Hepatic stellate cell (primary cell): Measurements from ENCODE around the gene GRID1.
"Not testable (repeated sequence)": the region's sequence is repeated elsewhere in the genome, so short reads cannot be mapped to it uniquely, and the experiment has no call there.

Source experiments
- DNase-seq: peaks from one replicate; pipeline ENCODE4 v3.0.0; 2011; ENCODE audit warnings: low spot score

GRID1 gene

DNA sequence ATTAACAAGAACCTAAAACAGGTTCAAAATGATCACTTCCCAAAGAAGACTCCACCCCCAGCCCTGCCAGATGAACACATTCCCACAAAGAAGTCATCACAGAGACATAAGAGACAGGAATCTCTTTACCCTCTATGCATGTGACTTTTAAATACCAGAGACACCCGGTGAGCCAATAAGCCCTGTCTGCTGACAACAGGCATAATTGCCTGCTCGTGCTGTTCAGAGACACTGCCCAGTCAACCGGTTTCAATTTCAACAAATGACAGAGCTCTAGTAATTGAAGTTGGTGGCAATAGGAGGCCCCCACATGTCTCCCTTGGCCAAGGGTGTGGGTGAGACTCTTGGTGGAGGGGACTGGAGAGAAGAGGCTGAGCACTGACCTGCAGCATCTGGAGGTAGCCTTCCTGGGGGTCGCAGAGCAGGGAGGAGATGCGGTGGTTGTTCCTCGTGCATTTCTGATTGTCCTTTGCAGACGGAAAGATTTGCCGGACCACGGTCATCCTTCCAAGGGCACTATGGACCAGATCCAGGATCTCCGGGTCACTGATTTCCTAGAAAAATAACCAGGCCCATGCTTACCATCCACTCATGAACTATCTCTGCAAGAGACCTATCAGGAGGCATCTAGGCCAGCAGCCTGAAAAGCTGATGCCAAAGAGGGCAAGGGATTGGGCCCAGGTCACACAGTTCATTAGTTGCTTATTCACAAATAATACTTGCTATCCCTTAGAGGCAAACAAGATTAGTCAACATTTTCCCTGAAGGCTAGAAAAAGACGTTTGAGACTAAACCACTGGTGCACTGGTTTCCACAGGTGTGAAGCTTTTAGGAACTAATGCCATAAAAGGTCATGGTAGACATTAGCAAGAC lies 497.7 kb downstream of the GRID1 start:
- DNase-seq = no peak

DNA sequence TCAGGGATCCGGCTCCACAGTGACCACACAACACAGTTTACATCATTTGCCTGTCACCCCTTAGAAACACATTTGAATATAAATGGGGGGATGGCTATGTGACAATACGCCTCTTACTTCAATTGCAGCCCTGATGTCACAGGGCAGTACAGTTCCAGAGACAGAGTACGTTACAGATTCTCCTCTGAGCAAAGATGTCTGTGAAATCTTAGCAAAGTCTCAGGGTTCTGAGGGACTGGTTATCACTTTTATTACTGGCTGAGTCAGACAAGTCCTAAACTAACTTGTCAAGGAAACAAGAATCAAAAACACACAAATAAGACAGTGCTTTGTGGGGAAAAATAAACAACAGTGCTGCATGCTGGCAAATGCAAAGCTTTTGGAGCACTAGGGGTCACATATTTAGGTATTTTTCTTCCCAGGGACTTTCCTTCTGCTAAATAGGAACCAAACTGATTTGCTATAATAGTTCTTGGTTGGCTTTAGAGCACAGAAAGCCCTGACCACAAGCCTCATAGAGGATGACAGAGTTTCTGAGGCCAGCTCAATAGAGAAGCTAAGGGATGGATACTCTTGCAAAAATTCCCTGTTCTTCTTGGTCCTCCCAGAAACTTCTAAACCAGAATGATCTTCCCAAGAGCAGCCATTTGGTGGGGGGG lies 501.6 kb downstream of the GRID1 start:
- no peak for DNase-seq

DNA sequence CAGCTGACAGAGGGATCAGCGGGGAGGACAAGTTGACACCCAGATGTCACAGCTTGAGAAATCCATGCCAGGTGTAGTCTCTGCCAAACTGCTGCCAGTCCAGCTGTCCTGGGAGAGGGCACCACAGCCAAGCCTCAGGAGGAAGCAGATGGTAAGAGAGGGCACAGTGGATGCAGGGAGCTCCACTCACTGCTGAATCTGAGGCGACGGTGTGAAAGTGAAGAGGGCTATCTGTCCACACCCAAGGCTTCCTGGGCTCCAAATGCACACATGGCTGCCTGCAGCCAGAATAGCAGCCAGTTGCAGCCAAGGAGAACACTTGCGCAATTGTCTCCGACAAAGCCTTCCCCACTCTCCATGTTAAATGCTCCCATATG lies 502.4 kb downstream of the GRID1 start:
- no peak for DNase-seq

DNA sequence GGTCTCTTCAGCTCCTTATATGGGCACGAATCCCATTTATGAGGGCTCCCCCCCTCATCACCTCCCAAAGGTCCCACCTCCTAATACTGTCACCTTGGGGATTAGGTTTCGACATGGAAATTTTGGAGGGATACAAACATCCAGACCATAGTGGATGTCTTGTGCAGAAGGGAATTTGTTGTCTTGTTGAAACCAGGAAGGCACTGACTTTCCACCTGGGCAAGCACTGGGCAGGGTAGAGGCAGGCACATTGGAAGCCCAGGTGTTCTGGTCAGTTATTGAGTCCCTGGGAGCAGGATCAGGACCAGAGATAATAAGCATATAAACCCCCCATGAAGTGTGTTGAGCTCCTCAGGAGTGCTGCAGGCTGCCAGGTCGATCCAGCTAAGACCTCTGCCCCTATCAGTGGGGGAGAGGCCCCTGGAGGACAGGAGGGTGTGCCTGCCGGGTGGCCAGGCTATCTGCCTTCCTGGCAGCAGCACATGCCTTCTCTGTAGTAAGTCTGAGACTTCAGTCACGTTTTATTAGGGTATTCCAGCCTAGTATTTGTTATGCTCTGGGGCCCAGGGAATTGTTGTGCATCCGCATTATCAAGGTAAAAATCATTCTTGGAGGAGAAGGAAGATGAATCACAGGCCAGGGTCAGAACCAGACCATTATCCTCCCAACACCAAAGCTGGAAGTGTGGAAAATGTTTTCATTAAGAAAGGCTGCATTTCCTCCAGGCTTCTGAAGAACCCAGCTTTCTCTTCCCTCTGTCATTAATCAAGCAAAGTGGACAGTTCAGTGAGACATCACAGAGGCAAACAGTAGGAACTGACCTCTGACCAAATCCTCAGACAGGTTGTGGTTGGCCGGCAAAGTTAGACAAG lies 503.1 kb downstream of the GRID1 start:
- DNase-seq = no peak

DNA sequence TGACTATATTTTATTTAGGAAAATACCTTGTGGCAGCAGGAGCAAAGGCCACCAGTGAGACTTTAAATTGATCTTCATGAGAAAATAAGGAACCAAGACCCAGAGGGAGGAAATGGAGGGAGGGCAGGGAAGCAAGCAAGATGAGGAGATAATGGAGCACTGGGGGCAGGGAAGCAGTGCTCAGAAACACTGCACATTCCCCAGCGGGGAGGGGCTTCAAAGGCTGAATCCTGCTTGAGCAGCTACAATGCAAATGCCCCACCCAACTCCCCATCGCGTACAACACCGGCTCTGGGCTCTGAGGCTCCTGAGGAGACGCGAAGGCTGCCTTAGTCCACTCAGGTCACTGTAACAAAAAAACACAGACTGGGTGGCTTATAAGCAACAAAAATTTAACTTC lies 503.8 kb downstream of the GRID1 start:
- DNase-seq = no peak

DNA sequence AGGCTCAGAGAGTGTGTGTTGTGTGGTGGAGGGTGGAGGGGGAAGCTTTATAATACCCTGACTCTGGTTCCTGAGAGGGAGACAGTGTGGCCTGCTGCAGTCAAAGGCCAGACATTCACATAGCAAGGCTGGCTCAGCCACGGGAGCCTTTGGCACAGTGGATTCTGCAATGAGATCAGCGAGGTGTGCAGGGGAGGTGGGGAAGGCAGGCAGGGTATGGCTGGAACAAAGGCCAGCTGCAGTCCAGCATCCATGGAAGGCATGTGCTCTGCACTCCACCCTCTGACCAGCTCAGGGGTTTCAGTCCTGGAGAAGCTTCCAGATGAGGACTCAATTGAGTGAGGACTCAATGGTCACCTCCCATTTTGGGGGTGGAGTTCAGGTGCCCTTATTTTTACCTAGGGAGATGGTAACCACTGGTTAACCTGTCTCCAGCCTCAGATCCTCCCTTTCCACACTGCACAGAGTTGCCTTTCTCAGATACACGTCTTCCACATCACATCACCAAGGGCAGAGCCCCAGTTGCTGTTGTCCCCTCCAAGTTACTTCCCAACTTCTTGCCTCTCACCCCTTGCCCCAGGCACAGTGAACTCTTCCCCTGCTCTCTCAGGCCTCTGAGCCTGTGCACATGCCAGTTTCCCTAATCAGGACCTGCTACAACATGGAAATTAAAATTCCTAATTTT lies 504.9 kb downstream of the GRID1 start:
- no peak for DNase-seq

DNA sequence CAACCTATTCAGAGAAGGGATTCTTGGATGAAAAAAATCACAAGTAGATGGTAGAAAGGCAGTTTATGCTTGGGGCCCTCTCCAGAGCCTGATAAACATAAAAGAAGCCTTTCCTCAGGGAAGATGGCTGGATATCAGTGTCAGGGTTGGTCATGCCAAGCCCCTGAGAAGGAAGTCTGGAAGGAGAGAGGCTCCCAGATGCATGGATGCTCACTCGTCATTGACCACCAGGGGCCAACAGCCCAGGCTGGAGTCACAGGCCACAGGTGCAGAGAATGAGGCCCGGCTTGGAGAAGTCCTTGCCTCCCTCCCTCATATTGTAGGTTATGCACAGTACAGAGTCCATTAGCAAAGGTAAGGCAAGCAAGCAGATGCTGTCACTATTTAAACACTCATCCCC lies 506.7 kb downstream of the GRID1 start:
- no peak for DNase-seq

DNA sequence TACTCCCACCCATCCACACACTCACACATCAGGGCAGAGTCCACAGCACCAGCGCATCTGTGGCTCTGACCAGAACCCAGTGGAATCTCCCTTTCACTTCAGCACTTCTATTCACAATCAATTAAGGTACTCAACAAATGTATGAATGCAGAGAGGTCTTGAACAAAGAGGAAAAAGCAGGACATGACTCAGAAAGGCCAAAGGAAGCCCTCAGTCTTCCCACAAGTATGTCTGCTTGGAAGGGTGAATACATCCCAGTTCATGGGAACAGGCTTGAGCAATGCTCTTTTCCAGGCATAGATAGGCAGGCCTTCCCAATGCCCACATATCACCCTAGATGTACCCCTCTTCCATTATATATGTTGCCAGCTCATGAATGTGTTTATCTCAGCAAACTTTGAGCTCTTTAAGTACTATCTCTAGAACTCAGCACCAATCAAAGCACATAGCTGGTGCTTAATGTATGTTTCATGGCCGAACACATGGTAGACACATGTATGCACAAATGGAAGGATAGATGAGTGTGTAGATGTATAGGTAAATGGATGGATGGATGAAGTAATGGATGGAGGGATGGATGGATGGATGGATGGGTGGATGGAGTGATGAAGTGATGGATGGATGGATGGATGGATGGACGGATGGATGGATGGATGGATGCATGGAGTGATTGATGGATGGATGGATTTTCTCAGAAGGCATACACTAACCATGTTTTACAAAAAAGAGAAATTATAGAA lies 507.6 kb downstream of the GRID1 start:
- no peak for DNase-seq

DNA sequence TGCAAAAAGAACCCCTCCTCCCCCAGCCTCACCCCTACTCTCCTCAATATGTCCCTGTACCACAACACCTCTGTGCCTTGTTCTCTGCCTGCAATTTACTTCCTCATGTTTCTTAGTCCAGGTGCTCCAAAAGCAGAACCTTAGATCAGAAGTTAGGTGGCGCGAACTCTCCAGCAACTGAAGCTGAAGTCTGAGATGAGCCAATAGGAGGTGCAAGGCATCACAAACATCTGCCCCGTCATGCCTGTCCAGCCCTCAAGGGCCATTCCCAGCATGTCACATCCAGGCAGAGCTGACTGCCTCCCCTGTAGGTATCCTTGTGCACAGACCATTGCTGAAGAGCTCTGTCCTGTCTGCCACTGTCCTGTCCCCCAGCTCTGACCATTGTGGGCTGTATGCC lies 508.8 kb downstream of the GRID1 start:
- no peak for DNase-seq

DNA sequence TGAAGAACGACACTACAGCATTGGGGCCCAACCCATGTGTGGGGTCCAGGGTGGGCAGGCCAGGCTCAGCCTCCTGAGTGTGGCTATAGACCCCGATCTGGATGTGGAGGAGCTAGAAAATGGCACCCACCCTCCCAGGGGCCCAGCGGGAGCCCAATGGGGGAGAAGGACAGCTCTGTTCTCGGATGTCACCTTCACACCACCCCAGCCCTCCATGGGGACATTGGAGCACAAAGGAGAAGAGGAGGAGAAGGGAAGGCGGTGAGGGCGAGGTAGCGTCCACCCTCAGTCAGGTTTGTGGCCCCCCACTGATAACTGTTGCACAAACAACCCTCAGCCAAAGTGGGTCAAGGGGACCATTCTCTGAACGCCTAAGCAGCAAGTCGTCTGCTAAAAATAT lies 509.3 kb downstream of the GRID1 start:
- no peak for DNase-seq

DNA sequence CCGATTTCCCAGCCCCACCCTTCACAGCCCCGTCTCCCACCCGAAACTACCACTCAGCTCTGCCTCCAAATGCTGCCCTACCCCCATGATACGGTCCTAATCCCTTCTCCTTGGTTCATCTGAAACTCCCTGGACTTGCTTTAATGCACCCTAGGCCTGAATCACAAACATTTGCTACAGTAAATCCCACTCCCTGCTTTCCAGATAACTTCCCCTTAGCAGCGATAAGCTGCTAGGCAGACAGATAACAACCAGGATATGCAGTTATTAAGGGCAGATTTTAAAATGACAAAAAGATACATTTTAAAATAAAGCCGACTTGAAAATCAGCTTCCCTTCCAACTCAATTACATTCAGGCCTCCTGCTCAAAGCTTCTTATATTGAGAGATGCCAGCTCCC lies 514.7 kb downstream of the GRID1 start:
- no peak for DNase-seq

DNA sequence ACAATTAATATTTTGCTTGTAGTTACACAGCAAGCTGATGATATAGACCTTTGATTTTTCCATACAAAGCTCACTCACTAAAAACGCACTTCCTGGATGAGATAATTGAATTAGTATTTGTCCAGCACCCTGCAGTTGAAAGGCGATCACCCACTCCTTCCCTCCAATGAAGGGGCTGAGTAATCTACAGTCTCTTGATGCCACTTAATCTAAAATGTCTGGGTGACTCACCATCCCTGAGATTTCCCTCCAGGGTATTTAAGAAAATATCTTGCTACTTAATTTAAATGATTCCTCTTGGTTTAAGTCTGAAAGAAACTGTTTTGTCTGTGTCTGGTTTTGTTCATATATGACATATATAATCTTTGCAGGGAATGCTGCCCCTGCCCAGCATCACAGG lies 515.3 kb downstream of the GRID1 start:
- no peak for DNase-seq

DNA sequence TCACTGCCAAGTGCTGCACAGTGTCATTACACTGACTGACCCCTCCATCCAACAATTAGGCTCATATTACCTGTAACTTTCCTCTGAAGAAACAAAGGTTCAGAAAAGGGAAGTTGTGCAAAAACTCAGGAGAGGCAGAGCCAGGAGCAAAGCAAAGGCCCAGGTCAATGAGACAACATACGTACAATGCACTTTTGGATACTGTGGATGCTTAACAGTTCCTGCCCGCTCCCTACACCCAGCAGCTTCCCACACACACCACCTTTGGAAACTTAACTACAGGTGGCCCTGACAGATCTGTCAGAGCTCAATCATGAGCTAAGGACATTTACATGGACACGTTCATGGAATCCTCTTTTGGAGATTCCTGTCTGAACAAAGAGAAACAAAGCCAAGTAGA lies 515.9 kb downstream of the GRID1 start:
- no peak for DNase-seq

DNA sequence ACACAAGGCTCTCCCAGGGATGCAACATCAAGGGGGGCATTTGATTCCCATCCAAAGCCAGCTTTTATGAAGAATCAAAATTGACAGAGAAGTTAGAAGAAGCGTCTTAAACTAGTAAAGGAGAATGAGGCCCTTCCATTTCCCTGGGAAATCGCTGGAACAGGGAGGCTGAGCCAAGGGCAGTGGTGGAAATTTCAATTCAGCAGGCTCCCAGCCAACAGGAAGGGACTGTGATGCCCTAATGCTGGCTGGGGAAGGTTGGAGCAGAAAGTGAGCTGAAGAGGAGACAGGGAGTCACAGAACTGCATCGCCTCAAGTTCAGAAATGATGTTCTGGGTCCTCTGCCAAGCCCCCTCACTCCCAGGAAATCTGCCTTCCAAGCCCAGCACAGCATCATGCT lies 517.3 kb downstream of the GRID1 start:
- DNase-seq = no peak

DNA sequence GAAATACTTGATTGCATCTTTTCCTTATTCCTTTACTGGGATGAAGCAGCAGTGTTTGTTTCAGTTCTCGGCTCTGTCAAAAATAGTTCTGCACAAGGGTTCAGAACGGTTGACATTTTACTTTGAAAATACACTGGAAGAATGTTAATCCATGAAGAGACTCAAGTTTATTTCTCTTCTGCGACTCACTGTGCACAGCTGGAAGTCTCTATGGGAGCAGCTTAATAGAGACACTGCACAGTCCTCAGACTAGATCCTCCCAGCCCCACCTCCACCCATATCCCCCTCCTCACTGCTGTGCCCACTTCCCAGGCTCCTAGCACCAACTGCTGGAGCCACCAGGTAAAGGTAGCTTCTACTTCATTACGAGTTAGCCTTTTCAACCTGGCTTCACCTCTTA lies 517.8 kb downstream of the GRID1 start:
- DNase-seq = no peak

DNA sequence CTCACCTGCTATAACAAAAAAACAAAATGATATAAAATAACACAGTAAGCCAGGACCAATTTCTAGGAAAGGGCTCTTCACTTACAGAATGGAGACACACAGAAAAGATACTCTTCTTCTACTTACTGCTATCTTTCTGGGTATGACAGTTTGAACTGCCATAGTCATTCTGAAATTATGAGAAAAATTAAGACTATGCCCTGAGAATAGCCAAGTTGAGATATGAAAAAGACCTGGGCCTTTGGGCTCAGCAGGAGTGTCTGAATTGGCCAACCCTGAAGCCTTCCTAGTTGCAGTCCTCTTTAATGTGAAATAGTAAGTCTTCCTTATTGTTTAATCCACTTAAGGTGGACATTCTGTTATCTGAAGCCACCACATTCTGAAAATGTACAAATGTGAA lies 519.5 kb downstream of the GRID1 start:
- DNase-seq = no peak

DNA sequence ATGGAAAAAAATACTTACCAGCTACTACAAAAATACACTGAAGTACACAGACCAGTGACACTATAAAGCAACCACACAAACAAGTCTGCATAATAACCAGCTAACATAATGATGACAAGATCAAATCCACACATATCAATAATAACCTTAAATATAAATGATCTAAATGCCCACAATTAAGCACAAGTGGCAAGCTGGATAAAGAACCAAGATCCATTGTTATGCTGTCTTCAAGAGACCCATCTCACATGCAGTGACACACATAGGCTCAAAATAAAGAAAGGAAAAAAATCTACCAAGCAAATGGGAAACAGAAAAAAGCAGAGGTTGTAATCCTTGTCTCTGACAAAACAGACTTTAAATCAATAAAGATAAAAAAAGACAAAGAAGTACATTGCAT lies 527.9 kb downstream of the GRID1 start:
- DNase-seq = not testable (repeated sequence)

DNA sequence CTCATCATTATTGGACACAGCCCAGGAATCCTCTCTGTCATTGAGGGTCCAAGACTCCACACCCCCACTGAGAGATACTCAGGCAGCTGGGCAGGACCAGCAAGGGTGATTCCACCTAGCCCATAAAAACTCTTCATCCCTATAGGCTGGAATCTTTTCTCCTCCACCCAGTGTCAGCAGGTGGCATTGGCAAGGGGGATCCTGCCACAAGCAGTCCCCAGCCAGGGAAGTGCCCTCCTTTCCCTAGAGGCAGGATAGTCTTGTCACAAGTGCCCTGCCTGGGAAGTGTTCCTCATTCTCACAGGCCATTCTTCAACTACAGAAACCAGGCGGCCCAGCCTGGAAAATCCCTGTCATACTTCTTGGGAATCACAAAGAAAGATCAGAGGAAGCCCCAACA lies 533.6 kb downstream of the GRID1 start:
- no peak for DNase-seq

DNA sequence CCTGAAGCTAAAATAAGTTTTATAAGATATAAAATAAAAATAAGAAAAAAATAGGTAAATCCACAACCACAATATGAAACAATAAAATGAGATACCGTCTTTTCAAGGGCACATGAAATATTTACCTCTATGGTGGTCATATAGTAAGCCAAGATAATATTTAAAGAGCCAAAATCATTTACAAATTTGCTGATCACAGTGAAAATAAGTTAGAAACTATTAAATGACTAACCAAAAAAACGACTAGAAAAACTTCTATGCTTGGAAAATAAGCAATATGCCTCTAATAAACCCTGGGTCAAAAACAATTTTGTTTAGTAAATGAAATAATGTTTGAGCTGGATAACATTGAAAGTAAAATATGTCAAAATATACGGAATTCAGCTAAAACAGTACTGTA lies 535.2 kb downstream of the GRID1 start:
- no peak for DNase-seq

DNA sequence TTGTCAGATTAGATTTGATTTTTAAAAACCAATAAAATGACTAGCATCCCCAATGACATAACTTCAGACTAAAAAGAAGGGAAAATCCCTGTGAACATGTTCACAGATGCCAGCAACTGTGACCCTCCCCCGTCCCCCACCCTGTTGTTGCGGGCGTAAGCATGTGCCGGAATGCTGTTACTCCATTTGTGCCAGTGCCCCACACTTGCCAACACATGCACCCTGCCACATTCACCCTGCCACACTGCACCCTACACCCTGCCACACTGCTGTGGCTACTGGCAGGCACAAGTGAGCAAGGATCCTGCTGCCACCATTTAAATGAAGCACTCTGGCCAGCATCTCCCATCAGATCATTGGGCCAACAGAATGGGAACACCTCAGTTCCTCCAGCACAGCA lies 540.2 kb downstream of the GRID1 start:
- no peak for DNase-seq

DNA sequence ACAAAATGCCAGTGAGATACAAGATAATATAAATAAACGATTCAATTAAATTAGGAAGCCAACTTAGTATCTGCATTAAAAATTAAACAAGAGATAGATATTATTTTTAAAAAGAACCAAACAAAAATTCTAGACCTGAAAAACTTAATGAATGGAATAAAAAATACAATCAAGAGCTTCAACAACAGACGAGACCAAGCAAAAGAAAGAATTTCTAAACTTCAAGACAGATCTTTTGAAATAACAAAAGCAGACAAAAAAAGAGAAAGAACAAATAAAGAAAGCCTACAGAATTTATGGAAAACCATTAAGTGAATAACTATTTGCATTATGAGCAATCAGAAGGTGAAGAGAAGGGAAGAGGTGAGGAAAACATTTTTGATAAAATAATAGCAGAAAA lies 555.2 kb downstream of the GRID1 start:
- DNase-seq = no peak

DNA sequence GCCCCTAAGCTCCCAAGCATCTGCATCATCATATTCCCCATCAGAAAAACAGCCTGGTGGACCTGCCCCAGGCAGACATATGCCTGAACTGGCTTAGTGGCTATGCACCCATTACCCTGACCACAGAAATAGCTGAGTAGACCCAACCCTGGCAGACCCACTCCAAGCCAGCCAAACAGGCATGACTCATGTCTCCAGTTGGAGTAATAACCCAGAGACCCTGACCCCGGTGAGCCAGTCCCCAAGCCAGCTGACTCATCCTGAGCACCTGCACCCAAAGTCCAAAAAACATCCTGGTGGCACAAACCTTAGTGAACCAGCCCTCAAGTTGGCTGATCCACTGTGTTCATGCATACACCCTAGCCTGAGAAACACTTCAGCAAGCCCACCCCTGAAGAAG lies 555.9 kb downstream of the GRID1 start:
- no peak for DNase-seq
